GM12865 (cell line): Measurements from ENCODE around the gene OCA2.

Source experiments
- DNase-seq: peaks from one replicate; pipeline ENCODE4 v3.0.0; 2010; ENCODE audit warnings: low read depth
- H3K4me3 ChIP-seq: 2 replicates; pipeline ENCODE4 v1.5.1; 2011; ENCODE audit warnings: mild to moderate bottlenecking, low read depth, low read length, control low read depth
- CTCF ChIP-seq: IDR thresholded peaks from 2 replicates; pipeline ENCODE4 v1.5.1; 2011; ENCODE audit warnings: low read length, control low read depth, low read depth, inconsistent platforms; ENCODE audit not compliant: insufficient read depth; ENCODE audit errors: missing control alignments

OCA2 gene

GRCh38 chr15:27864719-27865118, 234.4 kb downstream of the OCA2 start:
- no peak overlapping the region for H3K4me3 ChIP-seq
- no peak for DNase-seq
- no peak for TF ChIP-seq CTCF

GRCh38 chr15:27864086-27864485, 235.0 kb downstream of the OCA2 start:
- H3K4me3 ChIP-seq = no peak overlapping the region

GRCh38 chr15:27863000-27863399, 236.1 kb downstream of the OCA2 start:
- no peak for TF ChIP-seq CTCF
- DNase-seq = no peak
- no peak overlapping the region for H3K4me3 ChIP-seq

More at GRCh38 chr15:27864086-27864485, 235.0 kb downstream of the OCA2 start:
- TF ChIP-seq CTCF = no peak
- no peak for DNase-seq

GRCh38 chr15:27861171-27861570, 237.9 kb downstream of the OCA2 start:
- TF ChIP-seq CTCF = no peak
- H3K4me3 ChIP-seq = no peak overlapping the region
- DNase-seq = no peak

- no peak overlapping the region for H3K4me3 ChIP-seq
- TF ChIP-seq CTCF = no peak
- no peak for DNase-seq
Observed at GRCh38 chr15:27855137-27855536, 244.0 kb downstream of the OCA2 start.

GRCh38 chr15:27854601-27855000, 244.5 kb downstream of the OCA2 start:
- no peak for DNase-seq
- no peak overlapping the region for H3K4me3 ChIP-seq
- no peak for TF ChIP-seq CTCF

GRCh38 chr15:27853624-27854455, 245.3 kb downstream of the OCA2 start:
- no peak for DNase-seq
- TF ChIP-seq CTCF = no peak
- H3K4me3 ChIP-seq = no peak overlapping the region
